HuH-7.5 (cell line): ENCODE results near the gene FREY1.

Source experiments
- DNase-seq: peaks from one replicate; pipeline ENCODE4 v3.0.0; 2011; ENCODE audit warnings: low spot score

Gene FREY1

DNA sequence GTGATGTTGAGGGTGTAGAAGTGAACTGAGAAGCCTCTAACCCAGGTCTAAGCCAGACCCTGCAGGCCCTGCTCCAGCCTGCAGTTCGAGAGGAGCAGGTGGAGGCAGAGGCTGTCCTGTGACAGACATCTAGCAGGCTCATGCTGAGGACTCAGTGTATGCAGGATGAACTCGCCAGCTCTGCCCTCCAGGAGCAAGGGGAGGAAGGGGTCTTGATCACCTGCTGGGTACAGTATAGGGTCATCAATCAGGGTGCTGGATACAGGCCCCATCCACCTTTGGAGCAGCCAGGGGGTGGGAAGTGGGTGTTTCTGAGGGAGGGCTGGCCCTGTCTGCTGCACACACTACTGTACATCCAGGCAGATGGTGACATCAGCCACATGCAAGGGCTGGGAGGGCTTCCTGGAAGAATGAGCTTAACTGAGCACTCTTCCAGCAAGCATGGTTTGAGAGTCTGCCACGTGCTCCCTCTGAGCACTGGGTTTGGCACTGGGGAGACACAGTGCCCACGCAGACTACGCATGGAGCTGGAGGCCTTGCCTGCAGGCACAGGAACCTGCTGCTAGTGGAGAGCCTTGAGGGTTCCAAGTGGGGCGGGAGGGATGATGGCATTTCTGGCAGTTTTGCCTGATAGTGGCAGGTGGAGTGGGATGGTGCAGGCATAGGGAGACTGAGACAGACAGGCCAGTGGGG is 12.4 kb downstream of the FREY1 start:
- DNase-seq, result no peak

- no peak for DNase-seq
Observed at GRCh38 chr11:45892856-45893255, 14.2 kb downstream of the FREY1 start.

DNA sequence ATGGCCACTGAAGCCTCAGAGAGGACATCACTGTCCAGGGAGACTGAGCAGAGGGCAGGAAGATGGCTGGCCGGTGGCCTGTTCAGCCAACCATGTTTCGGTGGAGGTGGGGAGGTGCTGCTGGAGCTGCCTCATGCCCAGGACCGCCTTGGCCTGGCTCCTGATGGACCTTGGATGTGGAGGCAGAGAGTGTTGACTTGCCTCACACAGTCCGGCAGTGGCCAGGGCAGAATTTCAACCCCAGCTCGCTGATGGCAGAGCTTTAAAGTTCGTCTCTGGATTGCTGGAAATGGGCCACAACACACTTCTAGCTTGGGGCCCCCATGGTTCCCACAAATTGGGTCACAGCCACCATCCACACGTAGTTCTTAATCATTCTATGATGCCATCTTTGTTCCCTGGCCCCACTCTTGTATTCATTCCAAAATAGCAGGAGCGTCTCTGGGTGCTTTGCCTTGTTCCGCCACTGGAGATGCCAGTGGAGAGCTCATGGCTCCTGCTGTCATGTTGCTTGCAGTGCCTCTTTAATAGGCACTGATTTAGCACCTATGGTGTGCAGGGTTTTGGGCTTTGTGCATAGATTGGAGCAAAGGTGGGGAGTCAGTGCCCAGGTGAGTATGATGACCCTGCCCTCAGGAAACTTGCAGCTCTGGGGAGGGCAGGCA is 16.1 kb downstream of the FREY1 start:
- DNase-seq, result no peak

- DNase-seq, result no peak
Observed at GRCh38 chr11:45889966-45890365, 17.1 kb downstream of the FREY1 start.

- no peak for DNase-seq
Observed at GRCh38 chr11:45889555-45889954, 17.5 kb downstream of the FREY1 start.

GRCh38 chr11:45887587-45887986 is 19.5 kb downstream of the FREY1 start:
- no peak for DNase-seq

GRCh38 chr11:45886816-45887520 is 20.1 kb downstream of the FREY1 start:
- no peak for DNase-seq

GRCh38 chr11:45885921-45886721 is 20.9 kb downstream of the FREY1 start:
- DNase-seq, result no peak

- DNase-seq, result peak; percentile 83
Observed at GRCh38 chr11:45885274-45885920, 21.7 kb downstream of the FREY1 start, which contains the start of gene MAPK8IP1. MAPK8IP1 (plus strand) TSS chr11:45885651; CDS start chr11:45885821, 170 bp downstream.

DNA sequence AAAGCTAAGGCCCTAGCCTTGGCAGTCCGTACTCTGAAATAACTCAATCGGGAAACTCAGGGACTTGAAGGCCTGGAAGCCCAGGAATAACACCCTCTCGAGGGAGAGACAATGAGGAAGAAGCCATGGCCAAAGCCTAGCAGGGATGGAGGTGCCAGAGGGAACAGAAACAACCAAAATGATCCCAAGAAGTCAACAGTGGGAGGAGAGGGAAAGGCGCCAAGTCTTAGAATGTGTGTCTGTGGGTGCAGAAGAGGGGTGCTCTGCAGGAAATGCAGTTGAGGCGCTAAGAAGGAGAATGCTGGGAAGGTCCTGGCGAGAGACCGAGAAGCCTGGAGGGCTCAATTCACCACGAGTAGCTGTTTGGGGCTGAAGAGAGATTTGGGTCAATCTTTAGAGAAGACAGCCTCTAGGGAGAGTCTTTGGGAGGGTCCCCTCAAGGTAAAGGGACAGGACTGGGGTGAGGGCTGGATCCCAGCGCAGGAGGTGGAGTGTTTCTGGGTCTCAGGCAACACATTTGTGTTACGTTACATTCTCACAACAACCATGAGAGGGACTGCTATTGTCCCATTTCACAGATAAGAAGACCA is 22.4 kb downstream of the FREY1 start:
- DNase-seq, result no peak

GRCh38 chr11:45881708-45882368 is 25.2 kb downstream of the FREY1 start:
- no peak for DNase-seq

DNA sequence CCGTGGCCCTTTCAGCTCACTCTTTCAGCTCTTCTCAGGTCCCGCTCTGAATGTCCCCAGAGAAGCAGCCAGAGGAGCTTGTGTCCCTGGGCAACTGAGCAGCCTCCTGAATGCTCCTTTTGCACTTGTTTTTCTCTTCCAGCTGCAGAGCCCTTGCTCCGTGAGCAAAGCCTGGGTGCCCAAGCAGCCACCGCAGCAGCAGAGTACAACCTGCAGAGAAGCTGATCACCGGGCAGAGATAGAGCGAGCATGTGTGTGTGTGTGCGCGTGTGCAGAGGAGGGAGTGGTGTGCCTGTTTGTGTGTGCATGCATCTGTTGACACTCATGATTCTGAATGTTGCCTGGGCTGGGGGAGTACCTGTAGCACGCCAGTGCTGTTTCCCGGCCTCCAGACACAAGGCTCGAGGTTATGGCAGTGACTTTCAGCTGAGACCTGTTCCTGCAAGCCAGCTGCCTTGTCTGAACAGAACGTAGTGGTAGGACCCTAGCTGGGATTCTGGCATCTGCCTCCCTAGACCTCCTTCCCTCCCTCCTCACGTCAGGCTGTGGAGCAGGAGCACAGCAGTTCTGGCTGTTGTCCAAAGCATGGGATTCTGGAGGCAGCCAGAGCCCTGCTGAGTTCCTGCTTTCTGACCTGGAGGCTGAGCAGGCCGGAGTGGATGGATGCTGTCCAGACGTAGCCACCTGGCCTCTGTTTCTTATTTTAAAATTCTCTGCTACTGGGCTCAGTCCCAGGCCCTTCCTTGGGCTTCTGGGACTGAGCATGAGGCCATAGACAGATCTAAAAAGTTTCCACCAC is 26.1 kb downstream of the FREY1 start:
- DNase-seq, result no peak

DNA sequence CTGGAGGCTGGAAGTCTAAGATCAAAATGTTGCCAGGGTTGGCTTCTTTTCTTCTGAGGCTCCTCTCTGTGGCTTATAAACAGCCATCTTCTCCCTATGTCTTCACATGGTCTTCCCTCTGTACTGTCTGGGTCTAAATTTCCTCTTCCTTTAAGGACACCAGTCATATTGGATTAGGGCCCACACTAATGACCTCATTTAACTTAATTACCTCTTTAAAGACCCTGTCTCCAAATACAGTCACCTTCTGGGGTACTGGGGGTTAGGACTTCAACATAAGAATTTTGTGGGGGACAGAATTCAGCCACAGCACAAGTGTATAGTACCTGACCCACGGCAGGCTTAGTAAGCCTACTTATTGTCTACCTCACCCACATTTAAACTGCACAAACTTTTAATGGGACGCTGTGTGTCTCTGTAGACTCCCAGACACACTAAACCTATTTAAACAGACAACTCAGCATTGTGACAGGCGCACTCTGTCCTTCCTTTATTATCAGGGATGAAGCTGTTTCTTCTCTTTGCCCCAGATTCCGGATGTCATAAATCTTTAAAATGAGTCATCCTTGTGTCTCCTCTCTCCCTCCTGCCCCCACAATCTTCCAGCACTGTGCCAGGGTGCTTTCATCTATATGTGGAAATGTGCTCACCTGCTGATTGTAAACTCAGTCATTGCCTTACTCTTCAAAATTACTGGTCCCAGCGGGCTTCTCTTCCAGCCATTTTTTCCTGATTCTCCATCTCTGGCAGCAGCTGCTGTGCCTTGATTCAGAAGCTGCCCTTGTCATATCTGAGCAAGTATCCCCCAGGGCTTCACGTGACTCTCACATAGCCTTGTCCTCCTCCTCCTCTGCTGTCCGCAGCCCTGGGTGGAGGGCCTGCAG is 27.0 kb downstream of the FREY1 start:
- no peak for DNase-seq

GRCh38 chr11:45877845-45878244 is 29.2 kb downstream of the FREY1 start:
- no peak for DNase-seq

DNA sequence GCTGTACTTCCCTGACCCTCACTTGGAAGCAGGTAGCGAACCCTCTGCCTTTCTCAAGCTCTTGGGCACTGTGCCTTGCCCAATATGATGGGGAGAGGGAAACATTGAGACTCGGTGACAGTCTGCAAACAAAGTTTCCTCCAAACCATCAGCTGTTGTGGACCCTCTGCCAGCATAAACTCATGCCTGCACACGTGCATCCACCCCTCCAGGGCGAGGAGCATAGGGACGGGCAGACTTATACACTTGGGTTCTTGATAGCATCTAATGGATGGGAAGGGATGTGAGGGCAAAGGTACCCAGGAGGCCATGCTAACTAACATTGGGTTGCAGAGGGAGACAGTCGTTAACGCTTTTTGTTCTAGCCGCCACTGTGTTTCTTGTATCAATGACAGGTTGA is 29.9 kb downstream of the FREY1 start:
- DNase-seq, result no peak

DNA sequence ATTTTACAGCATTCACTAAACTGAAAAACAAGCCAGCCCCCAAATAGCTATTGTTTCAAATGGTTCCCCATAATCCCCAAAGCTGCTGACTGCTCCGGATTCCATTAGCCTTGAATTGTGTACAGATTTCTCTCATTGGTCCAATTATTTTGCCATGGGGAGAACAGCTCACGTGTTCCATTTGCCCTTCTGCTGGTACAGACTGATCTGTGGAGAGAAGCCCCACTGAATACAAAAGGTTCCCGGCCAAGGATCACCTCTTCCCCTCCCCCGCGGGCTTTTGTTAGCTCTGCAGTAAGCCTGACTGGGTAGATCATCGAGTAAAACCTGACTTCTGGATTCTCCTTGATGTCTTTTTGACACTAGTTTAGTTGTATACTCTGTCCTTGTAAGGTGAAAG is 30.7 kb downstream of the FREY1 start:
- DNase-seq, result no peak

DNA sequence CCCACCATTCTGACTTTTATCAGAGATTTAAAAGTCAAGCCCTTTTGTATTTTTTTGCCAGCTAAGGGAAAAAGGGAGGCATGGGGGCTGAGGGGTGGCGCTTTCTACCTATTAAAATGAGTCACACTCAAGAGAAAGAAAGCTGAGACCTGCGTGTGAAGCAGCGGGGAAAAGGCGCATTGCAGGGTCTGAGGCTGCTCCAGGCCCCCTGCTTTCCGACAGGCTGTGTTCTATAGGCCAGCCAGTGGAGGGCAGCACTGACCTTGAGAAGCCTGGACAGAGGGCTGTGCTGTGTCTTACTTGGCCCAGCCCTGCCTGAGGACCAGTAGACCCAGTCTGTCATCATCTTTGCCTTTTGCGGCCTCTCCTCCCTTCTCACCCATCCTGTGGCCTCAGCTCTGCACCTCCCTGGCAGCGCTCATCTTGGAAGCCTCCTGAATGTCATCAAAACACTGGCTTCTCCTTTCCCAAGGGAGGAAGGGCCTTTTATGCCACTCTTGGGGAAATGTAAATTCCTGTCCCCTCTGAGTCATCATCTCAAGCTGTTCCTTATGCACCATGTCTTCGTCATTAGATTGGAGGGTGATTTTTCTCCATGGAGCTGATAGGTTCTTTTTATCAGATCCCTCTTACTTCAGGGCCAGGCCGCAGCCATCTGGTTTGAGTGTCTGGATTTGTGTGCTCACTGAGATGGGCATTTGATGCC is 34.3 kb downstream of the FREY1 start:
- DNase-seq, result peak; percentile 63

GRCh38 chr11:45871638-45872037 is 35.4 kb downstream of the FREY1 start:
- DNase-seq, result no peak
